A204.1 (cell line): ENCODE data around the gene CLIC3.

ENCODE experiments used
- FAIRE-seq: peaks from 2 replicates; lab custom pipeline; 2012; peaks lifted over from hg19 to GRCh38; lab: Jason Lieb, UNC

CLIC3 gene

GRCh38 chr9:136980669-136981478 lies 15.5 kb downstream of the CLIC3 start:
- no peak for FAIRE-seq

- FAIRE-seq, result no peak
Observed at GRCh38 chr9:136979769-136980587, 16.4 kb downstream of the CLIC3 start.

- no peak for FAIRE-seq
Observed at GRCh38 chr9:136978865-136979544, 17.4 kb downstream of the CLIC3 start.

GRCh38 chr9:136978073-136978864 lies 18.1 kb downstream of the CLIC3 start:
- FAIRE-seq, result no peak

GRCh38 chr9:136977649-136978072 lies 18.7 kb downstream of the CLIC3 start:
- FAIRE-seq, result no peak

GRCh38 chr9:136977223-136977622 lies 19.1 kb downstream of the CLIC3 start, which contains the start of gene PTGDS:
Gene PTGDS (plus strand): TSS chr9:136977504. CDS start chr9:136977579, 75 bp downstream.
- no peak for FAIRE-seq

- FAIRE-seq, result no peak
Observed at GRCh38 chr9:136975644-136976043, 20.7 kb downstream of the CLIC3 start.

- FAIRE-seq, result no peak
Observed at GRCh38 chr9:136974817-136975535, 21.4 kb downstream of the CLIC3 start.

- no peak for FAIRE-seq
Observed at GRCh38 chr9:136973618-136974617, 22.4 kb downstream of the CLIC3 start.

- no peak for FAIRE-seq
Observed at GRCh38 chr9:136972743-136973142, 23.6 kb downstream of the CLIC3 start.

- FAIRE-seq, result no peak
Observed at GRCh38 chr9:136972335-136972734, 24.0 kb downstream of the CLIC3 start.

GRCh38 chr9:136971746-136972145 lies 24.6 kb downstream of the CLIC3 start:
- FAIRE-seq, result no peak

- no peak for FAIRE-seq
Observed at GRCh38 chr9:136970361-136970760, 26.0 kb downstream of the CLIC3 start.

- FAIRE-seq, result no peak
Observed at GRCh38 chr9:136969774-136970173, 26.6 kb downstream of the CLIC3 start.

GRCh38 chr9:136969150-136969549 lies 27.2 kb downstream of the CLIC3 start:
- no peak for FAIRE-seq

GRCh38 chr9:136968333-136969127 lies 27.8 kb downstream of the CLIC3 start:
- no peak for FAIRE-seq

- FAIRE-seq, result no peak
Observed at GRCh38 chr9:136965771-136966484, 30.4 kb downstream of the CLIC3 start.

GRCh38 chr9:136964833-136965422 lies 31.4 kb downstream of the CLIC3 start:
- no peak for FAIRE-seq
